ENCODE measurements around the gene CEP192.

The CEP192 gene

GRCh38 chr18:13139885-13140450 lies 148.8 kb downstream of the CEP192 start:
- no peak for DNase-seq (ENCODE audit: low read depth)

DNA sequence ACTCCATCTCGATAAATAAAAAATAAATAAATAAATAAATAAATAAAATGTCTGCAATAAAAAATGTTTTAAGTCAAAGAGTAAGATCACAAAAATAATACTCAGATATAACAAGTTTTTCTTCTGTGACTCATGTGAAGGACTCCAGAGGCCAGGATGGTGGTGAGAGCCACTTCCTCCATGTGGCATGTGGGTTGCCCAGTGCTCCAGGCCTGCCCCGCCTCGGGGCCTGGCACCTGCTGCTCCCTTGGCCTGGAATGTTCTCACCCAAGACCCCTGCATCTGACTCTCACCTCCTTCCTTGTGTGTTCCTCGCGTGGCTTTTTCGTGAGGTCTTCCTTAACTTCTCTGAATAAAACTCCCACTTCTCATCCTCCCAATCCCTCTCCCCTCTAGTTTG lies 150.0 kb downstream of the CEP192 start:
- DNase-seq (ENCODE audit: low read depth): no peak

GRCh38 chr18:13145636-13146190 lies 154.6 kb downstream of the CEP192 start:
- no peak for DNase-seq (ENCODE audit: low read depth)

DNA sequence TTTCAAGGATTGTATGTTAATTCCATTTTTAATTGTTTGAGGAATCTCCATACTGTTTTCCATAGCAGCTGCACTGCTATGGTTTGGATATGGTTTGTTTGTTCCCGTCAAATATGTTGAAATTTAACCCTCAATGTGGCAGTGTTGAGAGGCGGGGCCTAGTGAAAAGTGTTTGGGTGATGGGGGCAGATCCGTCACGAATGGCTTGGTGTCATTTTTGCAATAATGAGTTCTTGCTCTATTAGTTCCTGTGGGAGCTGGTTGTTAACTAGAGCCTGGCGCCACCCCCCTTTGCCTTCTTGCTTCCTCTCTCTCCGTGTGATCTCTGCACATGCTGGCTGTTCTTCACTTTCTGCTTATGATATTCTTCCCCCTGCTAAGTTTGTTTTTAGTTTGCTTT lies 156.0 kb downstream of the CEP192 start:
- DNase-seq (ENCODE audit: low read depth): no peak

DNA sequence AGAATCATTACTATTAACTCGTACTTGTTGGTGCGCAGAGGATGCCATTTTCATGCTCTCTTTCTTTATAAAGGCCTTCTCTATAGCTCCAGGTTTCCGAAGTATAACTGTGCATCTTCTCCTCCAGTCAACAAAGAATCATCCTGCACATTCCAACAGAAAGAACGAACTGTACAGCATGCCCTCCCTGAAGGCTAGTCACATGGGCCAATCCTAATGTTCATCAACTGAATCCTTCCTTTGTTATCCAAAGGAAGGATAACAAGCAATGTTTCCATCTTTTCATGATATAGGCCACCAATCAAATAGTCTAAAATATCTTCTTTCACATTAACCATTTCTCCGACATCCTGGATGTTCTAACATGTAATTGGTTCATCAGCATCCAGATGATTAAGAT lies 160.5 kb downstream of the CEP192 start:
- DNase-seq (ENCODE audit: low read depth): no peak

DNA sequence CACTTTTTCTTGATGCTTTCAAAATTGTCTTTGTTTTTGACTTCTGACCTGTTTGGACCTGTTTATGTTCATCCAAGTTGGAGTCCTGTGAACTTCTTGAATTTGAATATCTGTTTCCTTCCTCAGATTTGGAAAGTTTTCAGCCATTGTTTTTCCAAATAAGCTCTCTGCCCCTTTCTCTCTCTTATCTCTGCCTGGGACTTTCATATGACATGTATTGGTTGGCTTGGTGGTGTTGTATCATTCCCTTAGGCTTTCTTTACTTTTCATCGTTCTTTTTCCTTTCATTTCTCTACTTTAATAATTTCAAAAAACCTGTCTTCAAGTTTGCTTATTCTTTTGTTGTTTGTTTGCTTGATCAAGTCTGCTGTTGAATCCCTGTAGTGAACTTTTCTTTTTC lies 167.3 kb downstream of the CEP192 start:
- no peak for DNase-seq (ENCODE audit: low read depth)

GRCh38 chr18:13159579-13159978 lies 168.4 kb downstream of the CEP192 start:
- DNase-seq (ENCODE audit: low read depth): no peak

GRCh38 chr18:13161276-13161899 lies 170.2 kb downstream of the CEP192 start:
- DNase-seq (ENCODE audit: low read depth): no peak

DNA sequence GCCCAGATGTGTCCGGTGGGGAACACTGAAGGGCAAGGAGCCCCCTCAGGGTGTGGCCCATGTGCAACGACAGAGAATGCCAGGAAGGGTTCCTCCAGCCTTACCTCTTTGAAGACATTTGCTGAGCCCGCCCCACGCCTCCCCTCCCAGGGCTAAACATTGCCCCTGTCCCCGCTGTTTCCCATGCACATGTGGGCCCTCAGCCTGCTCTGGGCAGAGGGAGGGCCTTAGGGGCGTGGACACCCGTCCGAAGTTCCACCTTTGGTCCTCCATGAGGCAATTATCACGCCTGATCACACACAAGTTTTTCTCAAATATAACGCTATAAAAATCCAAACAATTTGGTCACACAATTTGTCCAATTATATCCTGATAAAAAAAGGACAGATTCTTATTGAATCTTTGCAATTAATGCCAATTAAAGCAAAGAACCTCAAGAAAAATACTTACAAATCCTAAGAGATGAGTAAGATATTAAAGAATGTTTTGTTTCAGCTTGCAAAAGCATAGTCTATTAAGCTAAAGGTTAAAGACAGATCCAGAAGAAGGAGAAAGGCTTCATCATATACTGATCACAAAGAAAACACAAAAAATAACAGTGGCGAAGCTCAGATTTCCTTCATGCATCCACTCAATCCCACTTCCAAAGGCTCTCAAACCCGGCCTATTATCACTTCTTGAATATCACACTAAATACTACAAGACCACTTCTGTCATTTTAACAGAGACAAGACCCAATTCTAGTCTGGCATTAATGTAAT lies 172.2 kb downstream of the CEP192 start:
- no peak for DNase-seq (ENCODE audit: low read depth)

DNA sequence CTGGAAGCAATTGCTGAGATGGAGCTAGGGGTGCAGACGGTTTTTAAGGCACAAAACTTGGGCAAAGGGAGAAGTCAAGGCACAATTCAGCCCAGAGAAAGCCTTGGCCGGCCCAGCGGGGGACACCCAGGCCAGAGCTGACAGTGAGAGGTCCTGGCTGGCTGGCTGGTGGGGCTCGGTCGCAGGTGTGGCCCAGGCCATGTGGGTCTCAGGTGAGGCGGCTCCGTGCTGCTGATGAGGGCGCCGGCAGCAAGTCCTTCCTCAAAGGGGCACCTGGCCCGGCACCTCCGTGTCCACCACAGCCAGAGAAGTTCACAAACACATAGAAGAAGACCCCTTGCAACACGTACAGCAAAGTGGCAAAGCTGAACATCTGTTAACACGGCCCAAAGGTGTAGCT lies 173.2 kb downstream of the CEP192 start:
- DNase-seq (ENCODE audit: low read depth): no peak

DNA sequence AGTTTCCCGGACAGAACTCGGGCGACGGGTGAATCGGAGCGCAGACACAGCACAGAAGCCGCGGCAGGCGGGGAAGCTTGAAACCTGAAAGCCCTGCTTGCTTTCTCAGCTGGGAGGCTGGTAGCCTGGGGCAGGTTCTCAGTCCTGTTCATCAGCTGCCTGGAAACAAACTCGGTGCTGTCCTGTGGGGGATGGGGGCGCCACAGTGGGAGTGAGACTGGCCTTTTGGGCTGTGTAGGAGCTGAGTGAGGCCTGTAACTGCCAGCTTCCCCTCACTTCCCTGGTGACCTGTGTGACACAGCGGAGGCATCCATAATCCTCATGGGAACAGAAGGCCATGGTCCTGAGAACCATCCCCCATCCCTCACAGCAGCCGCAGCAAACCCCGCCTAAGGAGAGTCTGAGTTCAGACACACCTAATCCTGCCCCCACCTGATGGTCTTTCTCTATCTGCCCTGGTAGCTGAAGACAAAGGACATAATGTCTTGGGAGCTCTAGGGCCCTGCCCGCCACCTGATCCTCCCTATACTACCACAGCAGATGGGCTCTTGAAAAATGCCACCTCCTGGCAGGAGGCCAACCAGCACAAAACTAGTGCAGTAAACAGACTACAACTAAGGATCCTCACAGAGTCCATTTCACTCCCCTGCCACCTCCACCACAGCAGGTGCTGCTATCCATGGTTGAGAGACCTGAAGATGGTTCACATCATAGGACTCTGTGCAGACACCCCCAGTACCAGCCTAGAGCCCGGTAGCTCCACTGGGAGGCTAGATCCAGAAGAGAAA lies 174.7 kb downstream of the CEP192 start:
- DNase-seq (ENCODE audit: low read depth): no peak

GRCh38 chr18:13173578-13174145 lies 182.5 kb downstream of the CEP192 start:
- no peak for DNase-seq (ENCODE audit: low read depth)

All from T follicular helper cell (primary cell).